Gastroesophageal sphincter (tissue), 4 donors: ENCODE data around the gene MRPS14. TPM values are rescaled to one million over a fixed set of nuclear protein-coding genes. Genes with fewer than 3 reads are reported as not detected.
A peak's percentile ranks its signal among the peaks of the same experiment; 100 is the strongest.

Experiments used
- ATAC-seq: fragments of 150-250 bp; one replicate; pipeline ENCODE4 v1.9.1; 2016; ENCODE audit warnings: mild to moderate bottlenecking, moderate library complexity
- H3K27ac ChIP-seq, 4 donors: fragments of 200-600 bp; sonication (generic) in 3 of 4; 1 replicate in 3 of 4; 2 replicates in 1 of 4; pipeline ENCODE4 v1.5.1; 2016 to 2019
- H3K27me3 ChIP-seq: fragments of 200-600 bp; sonication (generic); one replicate; pipeline ENCODE4 v1.5.1; 2019
- H3K36me3 ChIP-seq, 2 donors: fragments of 200-600 bp; sonication (generic); one replicate each; pipeline ENCODE4 v1.5.1; 2019; ENCODE audit warnings: control low read depth in 1 of 2
- H3K4me1 ChIP-seq, 3 donors: fragments of 200-600 bp; sonication (generic); 1 replicate in 2 of 3; 2 replicates in 1 of 3; pipeline ENCODE4 v1.5.1; 2016 to 2019; ENCODE audit warnings: control low read depth in 2 of 3
- H3K4me3 ChIP-seq, 2 donors: fragments of 200-600 bp; sonication (generic); one replicate each; pipeline ENCODE4 v1.5.1; 2019; ENCODE audit warnings: mild to moderate bottlenecking in 1 of 2, moderate library complexity in 1 of 2
- H3K9me3 ChIP-seq, 3 donors: fragments of 200-600 bp; sonication (generic); one replicate each; pipeline ENCODE4 v1.5.1; 2017 to 2019; ENCODE audit warnings: control low read depth in 2 of 3
- CTCF ChIP-seq, 4 experiments: fragments of 200-600 bp in 2 of 4; fragments of 450-650 bp in 2 of 4; sonication (generic) in 1 of 4; IDR thresholded peaks; one replicate each; pipeline ENCODE4 v1.5.1; 2017 to 2019; ENCODE audit warnings: antibody characterized with exemption in 4 of 4, mild to moderate bottlenecking in 2 of 4, moderate library complexity in 2 of 4
- EP300 ChIP-seq: sonication (generic); formaldehyde crosslinking; IDR thresholded peaks from one replicate; pipeline ENCODE4 v1.6.1; 2017; ENCODE audit warnings: antibody characterized with exemption, mild to moderate bottlenecking
- POLR2A ChIP-seq, 2 donors: fragments of 450-650 bp; IDR thresholded peaks; one replicate each; pipeline ENCODE4 v1.6.1; 2017; ENCODE audit warnings: antibody characterized with exemption in 2 of 2, mild to moderate bottlenecking in 2 of 2, moderate library complexity in 1 of 2
- POLR2AphosphoS5 ChIP-seq: sonication (generic); formaldehyde crosslinking; IDR thresholded peaks from one replicate; pipeline ENCODE4 v1.6.1; 2017; ENCODE audit warnings: antibody characterized with exemption
- WGBS, 2 donors: methylation state at CpG; one replicate each; pipeline ENCODE4 v1.1.5; 2018; ENCODE audit warnings: low coverage in 1 of 2; 5-methylcytosine and 5-hydroxymethylcytosine counted together
- total RNA-seq, 4 donors: library from RNA; depleted of rRNA; stranded (reverse); fragments of >200 nt; gene quantifications; one replicate each; pipeline ENCODE4 v1.1.0, GENCODE V29; 2016

The MRPS14 gene
- total RNA-seq, 4 donors from 2014 or later, result 25.7 to 36.6 (median 28.2) TPM

- Histone ChIP-seq H3K4me3 (peak overlapping the region; percentile 72 to 97), H3K36me3 (peaks cover 0 to 11% of the 10 kb centered on the region in 2 donors), H3K9me3 (no peaks in the 10 kb centered on the region), H3K27ac (peak overlapping the region; percentile 36 to 98 (median 94)), H3K27me3 (no peaks in the 10 kb centered on the region), H3K4me1 (peaks cover 0 to 65% (median 0%) of the 10 kb centered on the region in 3 donors)
- ATAC-seq, result no peak
- WGBS, 2 donors, result 2 to 4% methylated on average over 5 of the region's 5 CpGs
- TF ChIP-seq EP300 (no peak), POLR2A (IDR thresholded peaks at IDR 0.05) (no peak), CTCF (IDR thresholded peaks at IDR 0.05) (no peak), POLR2AphosphoS5 (no peak)
Measured at GRCh38 chr1:175000697-175001187, 22.5 kb downstream of the MRPS14 start.

GRCh38 chr1:174999936-175000696 is 23.1 kb downstream of the MRPS14 start, which contains the start of gene CACYBP:
TSS of gene CACYBP (plus strand) at chr1:174999947. CDS start at chr1:175000181, 234 bp downstream.
- peaks cover 0 to 65% (median 0%) of the 10 kb centered on the region in 3 donors for H3K4me1 ChIP-seq
- no peaks in the 10 kb centered on the region for H3K27me3 ChIP-seq
- H3K4me3 ChIP-seq, result peak within 1 kb of the TSS; percentile 72 to 97

GRCh38 chr1:174999216-174999935 is 23.8 kb downstream of the MRPS14 start:
- Histone ChIP-seq H3K36me3 (no peaks in the 10 kb centered on the region), H3K9me3 (no peaks in the 10 kb centered on the region), H3K4me3 (peak overlapping the region; percentile 72 to 97), H3K27me3 (no peaks in the 10 kb centered on the region), H3K27ac (peak overlapping the region; percentile 93 to 98 (median 96)), H3K4me1 (peaks cover 0 to 61% (median 0%) of the 10 kb centered on the region in 3 donors)
- TF ChIP-seq EP300 (no peak), POLR2A (IDR thresholded peaks at IDR 0.05) (peak; percentile 73 to 85), POLR2AphosphoS5 (peak; percentile 90)
- WGBS, 2 donors, result 0% methylated on average over 4 to 5 of the region's 58 CpGs
- ATAC-seq, result peak; percentile 96

More at GRCh38 chr1:174999936-175000696, 23.1 kb downstream of the MRPS14 start, which contains the start of gene CACYBP:
- TF ChIP-seq POLR2AphosphoS5, result no peak
- peak in 1 of 2 donors; percentile 10 for TF ChIP-seq POLR2A (IDR thresholded peaks at IDR 0.05)
- TF ChIP-seq CTCF (IDR thresholded peaks at IDR 0.05), result peak in 2 of 4 experiments; percentile 8 to 10
- TF ChIP-seq EP300, result no peak
- WGBS, 2 donors, result 0% methylated on average over 3 to 9 of the region's 71 CpGs
- no peaks in the 10 kb centered on the region for H3K9me3 ChIP-seq
- ATAC-seq, result no peak
- H3K36me3 ChIP-seq, result peaks cover 0 to 6% of the 10 kb centered on the region in 2 donors
- H3K27ac ChIP-seq, result peak within 1 kb of the TSS; percentile 93 to 98 (median 96)

DNA sequence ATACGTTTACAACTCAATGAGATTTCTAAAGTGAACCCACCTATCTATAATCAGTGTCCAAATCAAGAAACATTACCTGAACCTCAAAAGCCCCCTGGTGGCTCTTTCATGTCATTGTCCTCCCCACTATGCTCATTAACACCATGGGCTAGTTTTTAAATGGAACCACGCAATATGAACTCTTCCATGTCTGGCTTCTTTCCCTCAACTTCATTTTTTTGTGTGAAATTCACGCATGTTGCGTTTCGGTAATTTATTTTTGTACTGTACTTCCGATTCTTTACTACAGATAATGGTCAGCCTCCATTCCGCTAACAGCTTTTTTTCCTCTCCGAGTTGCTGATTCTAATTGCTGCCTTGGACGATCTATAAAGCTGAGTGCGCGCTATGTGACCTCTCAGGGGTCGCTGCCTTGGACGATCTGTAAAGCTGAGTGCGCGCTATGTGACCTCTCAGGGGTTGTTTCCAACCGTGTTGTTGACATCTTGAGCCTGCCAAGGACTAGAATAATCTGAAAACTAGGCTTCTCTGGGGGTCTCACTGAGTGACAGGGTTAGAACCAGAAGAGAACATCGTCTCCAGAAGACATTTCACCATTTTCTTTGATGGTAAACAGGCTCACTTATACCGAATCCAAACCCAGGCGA is 24.5 kb downstream of the MRPS14 start:
- 3 to 9% methylated on average over 8 to 14 of the region's 19 CpGs for whole genome bisulfite sequencing, 2 donors
- no peak for ATAC-seq
- Histone ChIP-seq H3K4me3 (peak overlapping the region; percentile 48 to 97), H3K27ac (peak overlapping the region; percentile 93 to 98 (median 96)), H3K27me3 (no peaks in the 10 kb centered on the region), H3K4me1 (peaks cover 0 to 55% (median 0%) of the 10 kb centered on the region in 3 donors), H3K9me3 (no peaks in the 10 kb centered on the region), H3K36me3 (no peaks in the 10 kb centered on the region)
- TF ChIP-seq POLR2A (IDR thresholded peaks at IDR 0.05) (no peak), POLR2AphosphoS5 (no peak), EP300 (no peak), CTCF (IDR thresholded peaks at IDR 0.05) (peak; percentile 73 to 82 (median 78))

- TF ChIP-seq POLR2AphosphoS5, result no peak
- no peak for TF ChIP-seq CTCF (IDR thresholded peaks at IDR 0.05)
- no peak for TF ChIP-seq POLR2A (IDR thresholded peaks at IDR 0.05)
- no peak for TF ChIP-seq EP300
- H3K4me1 ChIP-seq, result peaks cover 0 to 38% (median 0%) of the 10 kb centered on the region in 3 donors
- WGBS, 2 donors, result 90 to 96% methylated on average over 3 of the region's 3 CpGs
- no peak overlapping the region for H3K27ac ChIP-seq
- no peak for ATAC-seq
- no peaks in the 10 kb centered on the region for H3K27me3 ChIP-seq
- H3K36me3 ChIP-seq, result no peaks in the 10 kb centered on the region
- no peak overlapping the region for H3K4me3 ChIP-seq
- no peaks in the 10 kb centered on the region for H3K9me3 ChIP-seq
Measured at GRCh38 chr1:174997041-174997440, 26.2 kb downstream of the MRPS14 start.
